ENCODE measurements around the gene SKAP2. TPM values are rescaled to one million over a fixed set of nuclear protein-coding genes. Genes with fewer than 3 reads are reported as not detected.
A peak's percentile ranks its signal among the peaks of the same experiment; 100 is the strongest.

Gene SKAP2
- polyA plus RNA-seq, 2 of the 4 experiments (the other 2 are of a cell fraction), result 18.7 to 23.0 TPM

GRCh38 chr7:26650103-26650502 is 214.3 kb downstream of the SKAP2 start (continued):
- TF ChIP-seq HMGXB4 (CRISPR knock-in tag; IDR thresholded peaks at IDR 0.05; ENCODE audit: borderline replicate concordance), result no peak
- no peak for TF ChIP-seq SREBF2 (IDR thresholded peaks at IDR 0.05)

- ATAC-seq, result no peak
- no peak overlapping the region for H3K27ac ChIP-seq
- H3K4me2 ChIP-seq, result no peak overlapping the region
- ChIA-PET CTCF (interaction anchor here (0.6 kb wide), 1 partner anchor 10 kb away, joined by 4 read pairs; no protein-coding TSS in a partner anchor), POLR2A (no interaction called here)
- no peak overlapping the region for H3K4me3 ChIP-seq
- no peak for FAIRE-seq
- no peaks in the 10 kb centered on the region for H3K9me3 ChIP-seq
- H3K4me1 ChIP-seq, result peaks cover 13% of the 10 kb centered on the region; the same call in 2 of the 3 replicates
- WGBS (ENCODE audit: missing lambda C conversion rate), result 91% methylated on average over 3 of the region's 3 CpGs
- no peak for TF ChIP-seq RFX5 (IDR thresholded peaks at IDR 0.05)
- DNase-seq (ENCODE audit: low read depth in 1 of 2, low spot score in 1 of 2), result no peak
These were observed 215.0 kb downstream of the SKAP2 start for GRCh38 chr7:26649388-26649787.

- Histone ChIP-seq H3K4me2 (peak overlapping the region; percentile 41), H3K9me3 (no peaks in the 10 kb centered on the region), H3K4me3 (no peak overlapping the region), H3K4me1 (peaks cover 13% of the 10 kb centered on the region; the same call in 2 of the 3 replicates), H3K27ac (no peak overlapping the region)
- CTCF ChIA-PET, result no interaction called here
- DNase-seq (ENCODE audit: low read depth in 1 of 2, low spot score in 1 of 2) (peak in 1 of 2 experiments; percentile 17), FAIRE-seq (peak; percentile 79), ATAC-seq (peak; percentile 56 to 64; a peak in 3 of 6 replicates)
- TF ChIP-seq ATOH8 (CRISPR knock-in tag; IDR thresholded peaks at IDR 0.05; ENCODE audit: low read depth) (no peak), POLR2A (IDR thresholded peaks at IDR 0.05; ENCODE audit: low read length) (no peak), ZSCAN20 (CRISPR knock-in tag; IDR thresholded peaks at IDR 0.05) (no peak), ELK1 (IDR thresholded peaks at IDR 0.05; ENCODE audit: low read depth, low read length) (no peak), RAD21 (conservative IDR thresholded peaks at IDR 0.05 in 1 of 2, IDR thresholded peaks at IDR 0.05 in 1 of 2) (no peak), MYC (IDR thresholded peaks at IDR 0.05; ENCODE audit: borderline replicate concordance, low read length) (no peak), HOXA7 (CRISPR knock-in tag; IDR thresholded peaks at IDR 0.05) (no peak), EHF (CRISPR knock-in tag; IDR thresholded peaks at IDR 0.05) (no peak), RFX5 (IDR thresholded peaks at IDR 0.05) (no peak), FOXS1 (CRISPR knock-in tag; IDR thresholded peaks at IDR 0.05) (no peak), E2F6 (IDR thresholded peaks at IDR 0.05; ENCODE audit: borderline replicate concordance, low read depth) (no peak), ZC3H11A (IDR thresholded peaks at IDR 0.05) (no peak), ESRRA (IDR thresholded peaks at IDR 0.05; ENCODE audit: borderline replicate concordance, low read length) (no peak)
- POLR2A ChIA-PET, result no interaction called here
- WGBS (ENCODE audit: missing lambda C conversion rate), result 31% methylated on average over 2 of the region's 2 CpGs
These were observed 215.8 kb downstream of the SKAP2 start for GRCh38 chr7:26648554-26648953.

- ChIA-PET POLR2A (no interaction called here), CTCF (interaction anchor here (1.2 kb wide), 1 partner anchor 145 kb away, joined by 3 read pairs; no protein-coding TSS in a partner anchor)
- DNase-seq (ENCODE audit: low read depth in 1 of 2, low spot score in 1 of 2) (no peak), FAIRE-seq (no peak), ATAC-seq (no peak)
- WGBS (ENCODE audit: missing lambda C conversion rate), result 93% methylated on average over 7 of the region's 7 CpGs
- peaks cover 13% of the 10 kb centered on the region; the same call in 2 of the 3 replicates for H3K4me1 ChIP-seq
- H3K4me3 ChIP-seq, result no peak overlapping the region
- TF ChIP-seq CHD4 (IDR thresholded peaks at IDR 0.05; ENCODE audit: borderline replicate concordance), result no peak
- TF ChIP-seq FOXS1 (CRISPR knock-in tag; IDR thresholded peaks at IDR 0.05), result no peak
- TF ChIP-seq NR3C1 (IDR thresholded peaks at IDR 0.05), result no peak
- TF ChIP-seq EP300 (IDR thresholded peaks at IDR 0.05), result no peak
- TF ChIP-seq FOSB (CRISPR knock-in tag; IDR thresholded peaks at IDR 0.05), result no peak
- no peak for TF ChIP-seq GATA3 (IDR thresholded peaks at IDR 0.05; ENCODE audit: borderline replicate concordance)
- no peaks in the 10 kb centered on the region for H3K9me3 ChIP-seq
- H3K4me2 ChIP-seq, result no peak overlapping the region
- H3K27ac ChIP-seq, result no peak overlapping the region
These were observed 217.9 kb downstream of the SKAP2 start for GRCh38 chr7:26646336-26647048.

Data from A549 (cell line).